ENCODE data around the gene THAP5.

The THAP5 gene

GRCh38 chr7:108517951-108518350, 51.6 kb downstream of the THAP5 start:
- no peak for TF ChIP-seq CTCF (conservative IDR thresholded peaks at IDR 0.05; ENCODE audit: low read length)
- DNase-seq (ENCODE audit: low read depth): no peak

GRCh38 chr7:108515630-108516029, 53.9 kb downstream of the THAP5 start:
- no peak overlapping the region for H3K4me3 ChIP-seq (ENCODE audit: low read length)
- no peak for TF ChIP-seq CTCF (conservative IDR thresholded peaks at IDR 0.05; ENCODE audit: low read length)
- no peak for DNase-seq (ENCODE audit: low read depth)

More at GRCh38 chr7:108517951-108518350, 51.6 kb downstream of the THAP5 start:
- no peak overlapping the region for H3K4me3 ChIP-seq (ENCODE audit: low read length)

GRCh38 chr7:108515013-108515412, 54.5 kb downstream of the THAP5 start:
- DNase-seq (ENCODE audit: low read depth): no peak

More at GRCh38 chr7:108515013-108515412, 54.5 kb downstream of the THAP5 start:
- TF ChIP-seq CTCF (conservative IDR thresholded peaks at IDR 0.05; ENCODE audit: low read length): no peak
- no peak overlapping the region for H3K4me3 ChIP-seq (ENCODE audit: low read length)
